MM.1S (cell line): Measurements from ENCODE around the gene MYOZ2.

Source experiments
- DNase-seq: peaks from one replicate; pipeline ENCODE4 v3.0.0-alpha.2; 2015
- H2AFZ ChIP-seq: fragments of 300-600 bp; sonication (generic); 2 replicates; pipeline ENCODE4 v1.6.0; 2016; ENCODE audit warnings: antibody characterized with exemption, low read length
- H3F3A ChIP-seq: fragments of 300-600 bp; sonication (generic); 2 replicates; pipeline ENCODE4 v1.6.1; 2016; ENCODE audit warnings: mild to moderate bottlenecking, antibody characterized with exemption, low read length, moderate library complexity, mixed read lengths; ENCODE audit not compliant: insufficient read depth
- H3K27ac ChIP-seq: fragments of 300-600 bp; sonication (generic); 2 replicates; pipeline ENCODE4 v1.5.1; 2016; ENCODE audit warnings: mild to moderate bottlenecking, low read length
- H3K27me3 ChIP-seq: fragments of 300-600 bp; sonication (generic); replicated peaks from 2 replicates; pipeline ENCODE4 v1.6.0; 2016; ENCODE audit warnings: low read length; ENCODE audit not compliant: insufficient read depth
- H3K36me3 ChIP-seq: fragments of 300-600 bp; sonication (generic); replicated peaks from 2 replicates; pipeline ENCODE4 v1.6.1; 2016; ENCODE audit warnings: mild to moderate bottlenecking, low read length, mixed read lengths; ENCODE audit not compliant: insufficient read depth
- H3K4me1 ChIP-seq: fragments of 300-600 bp; sonication (generic); 2 replicates; pipeline ENCODE4 v1.6.1; 2016; ENCODE audit warnings: low read length, mixed read lengths
- H3K4me2 ChIP-seq: fragments of 300-600 bp; sonication (generic); 2 replicates; pipeline ENCODE4 v1.6.0; 2016; ENCODE audit warnings: low read depth, low read length
- H3K4me3 ChIP-seq: fragments of 300-600 bp; sonication (generic); 2 replicates; pipeline ENCODE4 v1.5.1; 2016; ENCODE audit warnings: low read length, mixed read lengths
- H3K79me2 ChIP-seq: fragments of 300-600 bp; sonication (generic); 2 replicates; pipeline ENCODE4 v1.6.1; 2016; ENCODE audit warnings: mixed run types, low read length, mixed read lengths
- H3K9ac ChIP-seq: fragments of 300-600 bp; sonication (generic); 2 replicates; pipeline ENCODE4 v1.6.1; 2016; ENCODE audit warnings: low read length, mixed read lengths
- H3K9me2 ChIP-seq: fragments of 300-600 bp; sonication (generic); replicated peaks from 2 replicates; pipeline ENCODE4 v1.6.1; 2016; ENCODE audit warnings: mild to moderate bottlenecking, low read length, mixed read lengths; ENCODE audit not compliant: insufficient read depth
- H3K9me3 ChIP-seq: fragments of 300-600 bp; sonication (generic); replicated peaks from 2 replicates; pipeline ENCODE4 v1.6.1; 2016; ENCODE audit warnings: mild to moderate bottlenecking, low read length, mixed read lengths; ENCODE audit not compliant: insufficient read depth
- H4K20me1 ChIP-seq: fragments of 300-600 bp; sonication (generic); 2 replicates; pipeline ENCODE4 v1.6.1; 2016; ENCODE audit warnings: mild to moderate bottlenecking, low read length, moderate library complexity, mixed read lengths; ENCODE audit not compliant: insufficient read depth
- CTCF ChIP-seq: fragments of 300-600 bp; sonication (generic); IDR thresholded peaks from 2 replicates; pipeline ENCODE4 v1.5.1; 2016; ENCODE audit warnings: antibody characterized with exemption, low read length, mixed read lengths
- EZH2 ChIP-seq: fragments of 300-600 bp; sonication (generic); optimal IDR thresholded peaks from 2 replicates; pipeline ENCODE3; 2017; ENCODE audit warnings: low read depth, mild to moderate bottlenecking, antibody characterized with exemption, low read length, mixed read lengths
- EZH2phosphoT487 ChIP-seq: fragments of 300-600 bp; sonication (generic); IDR thresholded peaks from 2 replicates; pipeline ENCODE4 v1.6.1; 2018; ENCODE audit warnings: antibody characterized with exemption, low read length

The MYOZ2 gene

GRCh38 chr4:119131164-119131563 lies 4.5 kb upstream of the MYOZ2 start:
- H3K4me1 ChIP-seq: no peaks in the 10 kb centered on the region
- no peaks in the 10 kb centered on the region for H3K9me3 ChIP-seq
- no peak overlapping the region for H3K27ac ChIP-seq
- no peaks in the 10 kb centered on the region for H3K9me2 ChIP-seq
- H3K4me2 ChIP-seq: no peak overlapping the region
- DNase-seq: no peak
- H3K4me3 ChIP-seq: no peak overlapping the region
- H3K27me3 ChIP-seq: no peaks in the 10 kb centered on the region
- TF ChIP-seq CTCF: no peak
- TF ChIP-seq EZH2: no peak
- TF ChIP-seq EZH2phosphoT487: no peak
- H3K36me3 ChIP-seq: no peaks in the 10 kb centered on the region
- no peaks in the 10 kb centered on the region for H3K79me2 ChIP-seq
- H3K9ac ChIP-seq: no peak overlapping the region
- no peaks in the 10 kb centered on the region for H3F3A ChIP-seq
- no peak overlapping the region for H2AFZ ChIP-seq
- H4K20me1 ChIP-seq: no peaks in the 10 kb centered on the region

- no peak overlapping the region for H2AFZ ChIP-seq
- H3K9me3 ChIP-seq: no peaks in the 10 kb centered on the region
- no peaks in the 10 kb centered on the region for H3K79me2 ChIP-seq
- no peaks in the 10 kb centered on the region for H3K36me3 ChIP-seq
- no peaks in the 10 kb centered on the region for H3K4me1 ChIP-seq
- no peak overlapping the region for H3K4me3 ChIP-seq
- no peak overlapping the region for H3K27ac ChIP-seq
- no peaks in the 10 kb centered on the region for H3F3A ChIP-seq
- no peaks in the 10 kb centered on the region for H3K9me2 ChIP-seq
- no peaks in the 10 kb centered on the region for H3K27me3 ChIP-seq
- DNase-seq: no peak
- no peak overlapping the region for H3K9ac ChIP-seq
- no peaks in the 10 kb centered on the region for H4K20me1 ChIP-seq
- TF ChIP-seq EZH2 (no peak), CTCF (no peak), EZH2phosphoT487 (no peak)
- H3K4me2 ChIP-seq: no peak overlapping the region
These were observed 3.3 kb upstream of the MYOZ2 start for GRCh38 chr4:119132306-119132705.

- peaks cover 25% of the 10 kb centered on the region for H3K4me1 ChIP-seq
- H3K36me3 ChIP-seq: no peaks in the 10 kb centered on the region
- H3F3A ChIP-seq: peaks cover 9% of the 10 kb centered on the region
- no peak overlapping the region for H3K4me2 ChIP-seq
- no peaks in the 10 kb centered on the region for H3K79me2 ChIP-seq
- H3K9me2 ChIP-seq: no peaks in the 10 kb centered on the region
- no peak for TF ChIP-seq EZH2
- no peak for TF ChIP-seq CTCF
- no peak for TF ChIP-seq EZH2phosphoT487
- no peaks in the 10 kb centered on the region for H3K27me3 ChIP-seq
- H4K20me1 ChIP-seq: no peaks in the 10 kb centered on the region
- H2AFZ ChIP-seq: no peak overlapping the region
- no peak for DNase-seq
- H3K27ac ChIP-seq: no peak overlapping the region
- H3K9ac ChIP-seq: no peak overlapping the region
- no peaks in the 10 kb centered on the region for H3K9me3 ChIP-seq
- H3K4me3 ChIP-seq: no peak overlapping the region
These were observed 914 bp downstream of the MYOZ2 start for GRCh38 chr4:119136546-119136945.

DNA sequence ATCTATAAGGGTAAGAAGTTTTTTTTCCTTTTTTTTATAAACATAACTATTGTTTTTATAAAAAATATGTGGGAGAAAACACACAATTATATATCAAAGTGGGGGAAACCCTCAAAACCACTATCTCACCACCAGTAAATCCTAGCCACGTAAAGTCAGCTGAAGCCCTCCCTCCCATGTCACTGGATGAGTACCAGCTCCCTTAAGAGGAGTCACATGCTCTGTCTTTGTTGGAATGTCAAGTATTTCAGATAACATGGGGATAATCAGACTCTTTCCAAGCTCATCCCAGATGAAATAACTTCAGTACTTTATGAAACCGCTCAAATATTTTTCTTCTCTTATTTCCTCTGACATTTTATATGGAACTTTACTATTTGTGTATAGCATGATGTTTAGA lies 2.4 kb downstream of the MYOZ2 start:
- Histone ChIP-seq H3F3A (peaks cover 9% of the 10 kb centered on the region), H3K79me2 (no peaks in the 10 kb centered on the region), H3K4me1 (peaks cover 25% of the 10 kb centered on the region), H3K9me3 (no peaks in the 10 kb centered on the region), H3K36me3 (no peaks in the 10 kb centered on the region), H3K9me2 (no peaks in the 10 kb centered on the region), H3K4me2 (peak overlapping the region; percentile 68; the same call in 1 of the 2 replicates), H4K20me1 (no peaks in the 10 kb centered on the region), H3K27ac (no peak overlapping the region), H2AFZ (no peak overlapping the region), H3K27me3 (no peaks in the 10 kb centered on the region), H3K9ac (no peak overlapping the region), H3K4me3 (no peak overlapping the region)
- no peak for TF ChIP-seq EZH2phosphoT487
- TF ChIP-seq EZH2: no peak
- TF ChIP-seq CTCF: no peak
- no peak for DNase-seq
